Inflammatory macrophage treated with lipopolysaccharide for 4 hours (primary cell): ENCODE data around the gene SLC35G2.
"Not testable (repeated sequence)": the region's sequence is repeated elsewhere in the genome, so short reads cannot be mapped to it uniquely, and the experiment has no call there.

Experiments
- DNase-seq: peaks from one replicate; pipeline ENCODE4 v3.0.0-alpha.2; 2020

The SLC35G2 gene

DNA sequence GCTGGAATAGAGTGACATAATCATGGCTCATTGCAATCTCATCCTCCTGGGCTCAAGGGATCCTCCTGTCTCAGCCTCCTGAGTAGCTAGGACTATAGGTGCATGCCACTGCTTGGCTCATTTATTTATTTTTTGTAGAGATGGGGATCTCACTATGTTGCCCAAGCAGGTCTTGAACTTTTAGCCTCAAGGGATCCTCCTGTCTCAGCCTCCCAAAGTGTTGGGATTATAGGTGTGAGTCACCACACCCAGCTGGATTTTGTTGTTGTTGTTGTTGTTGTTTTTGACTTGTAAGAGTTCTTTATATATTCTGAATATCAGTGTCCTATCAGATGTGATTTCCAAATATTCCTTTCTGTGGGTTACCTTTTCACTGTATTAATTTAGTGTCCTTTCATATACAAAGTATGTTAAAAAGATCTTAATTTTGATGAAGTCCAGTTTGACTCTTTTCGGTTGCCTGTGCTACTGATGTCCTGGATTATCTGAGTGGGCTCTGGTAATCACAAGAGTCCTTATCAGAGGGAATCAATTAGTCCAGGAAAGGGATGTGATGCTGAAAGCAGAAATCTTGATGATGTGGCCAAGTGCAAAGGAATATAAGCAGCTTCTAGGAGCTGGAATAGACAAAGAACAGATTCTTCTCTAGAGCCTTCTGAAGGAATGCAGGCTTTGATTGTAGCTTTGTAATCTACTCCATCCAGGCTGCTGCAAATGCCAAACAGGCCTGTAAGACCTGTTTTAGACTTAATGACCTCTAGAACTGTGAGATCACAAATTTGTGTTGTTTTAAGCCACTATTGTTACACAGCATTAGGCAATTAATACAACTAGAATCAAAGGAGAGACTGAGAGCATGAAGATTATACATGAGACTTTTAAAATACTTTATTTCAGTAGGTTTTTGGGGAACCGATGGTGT, 73.3 kb downstream of the SLC35G2 start:
- DNase-seq = no peak

DNA sequence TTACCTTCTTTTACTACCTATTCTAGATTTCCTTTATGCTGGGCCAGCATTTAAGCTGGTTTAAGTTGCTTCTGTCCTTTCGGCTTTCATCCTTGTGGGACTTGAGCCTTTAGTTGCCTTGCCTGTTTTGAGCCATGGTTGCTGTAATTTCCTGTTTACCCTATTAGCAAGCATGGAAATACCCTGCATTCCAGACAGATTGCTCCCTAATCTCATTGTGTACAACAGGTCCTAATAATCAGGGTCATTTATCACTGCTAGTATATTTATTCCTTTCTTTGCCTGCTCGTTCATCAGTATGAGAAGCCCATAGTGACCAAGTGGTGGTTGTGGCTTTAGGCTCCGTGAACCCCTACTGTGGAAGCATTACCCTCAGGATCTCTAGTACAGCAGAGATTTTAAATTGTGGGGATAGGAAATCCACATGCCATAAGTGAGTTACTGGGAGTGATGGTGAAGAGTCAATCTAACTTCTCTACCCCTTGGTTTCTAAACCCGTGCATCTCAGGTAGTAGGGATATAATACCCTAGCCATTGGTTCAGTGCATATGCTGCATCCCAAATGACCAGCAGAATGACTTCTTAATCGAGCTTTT, 75.0 kb downstream of the SLC35G2 start:
- peak; percentile 4 for DNase-seq

DNA sequence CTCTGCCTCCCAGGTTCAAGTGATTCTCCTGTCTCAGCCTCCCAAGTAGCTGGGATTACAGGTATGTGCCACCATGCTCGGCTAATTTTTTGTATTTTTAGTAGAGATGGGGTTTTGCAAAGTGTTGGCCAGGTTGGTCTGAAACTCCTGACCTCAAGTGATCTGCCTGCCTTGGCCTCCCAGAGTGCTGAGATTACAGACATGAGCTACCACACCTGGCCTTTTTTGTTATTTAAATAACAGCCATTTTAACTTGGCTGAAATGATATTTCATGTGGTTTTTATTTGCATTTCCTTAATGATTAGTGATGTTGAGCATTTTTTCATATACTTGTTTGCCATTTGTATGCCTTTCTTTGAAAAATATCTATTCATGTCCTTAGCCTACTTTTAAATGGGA, 78.2 kb downstream of the SLC35G2 start:
- not testable (repeated sequence) for DNase-seq

DNA sequence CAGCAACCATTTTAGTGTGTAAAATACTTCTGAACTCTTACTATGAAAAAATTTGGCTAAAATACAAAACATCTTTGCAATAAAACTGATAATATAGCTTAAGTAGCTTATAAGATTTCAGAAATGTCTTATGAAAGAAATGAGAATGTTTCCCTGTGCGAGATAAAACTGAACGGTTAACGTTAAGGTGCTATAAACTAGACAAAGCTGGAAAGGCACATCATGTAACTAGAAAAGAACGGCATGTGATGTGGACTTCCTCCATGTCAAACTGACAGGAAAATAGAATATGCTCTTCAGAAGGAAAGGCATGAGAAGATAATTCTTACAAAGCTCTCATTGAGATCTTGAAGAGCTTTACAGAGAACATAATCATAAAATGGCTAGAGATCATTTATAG, 79.6 kb downstream of the SLC35G2 start:
- DNase-seq = no peak

DNA sequence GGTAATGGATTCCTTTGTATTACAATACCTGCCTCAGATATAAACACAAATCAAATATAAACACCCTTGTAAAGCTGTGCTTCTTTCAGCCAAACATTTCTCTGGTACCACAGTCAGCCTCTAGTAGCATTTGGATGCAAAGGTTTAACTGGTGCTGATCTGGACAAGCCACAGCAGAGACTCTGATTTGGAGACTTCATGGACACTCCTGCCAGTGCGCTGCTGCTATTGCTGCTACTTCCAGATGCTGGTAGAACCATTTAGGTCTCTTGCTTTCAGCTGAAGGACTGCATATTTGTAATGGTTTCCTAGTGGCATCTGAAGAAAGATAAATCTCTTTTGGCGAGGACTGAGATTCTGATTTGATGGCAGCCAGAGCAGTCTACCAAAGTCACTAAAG, 80.0 kb downstream of the SLC35G2 start:
- no peak for DNase-seq

DNA sequence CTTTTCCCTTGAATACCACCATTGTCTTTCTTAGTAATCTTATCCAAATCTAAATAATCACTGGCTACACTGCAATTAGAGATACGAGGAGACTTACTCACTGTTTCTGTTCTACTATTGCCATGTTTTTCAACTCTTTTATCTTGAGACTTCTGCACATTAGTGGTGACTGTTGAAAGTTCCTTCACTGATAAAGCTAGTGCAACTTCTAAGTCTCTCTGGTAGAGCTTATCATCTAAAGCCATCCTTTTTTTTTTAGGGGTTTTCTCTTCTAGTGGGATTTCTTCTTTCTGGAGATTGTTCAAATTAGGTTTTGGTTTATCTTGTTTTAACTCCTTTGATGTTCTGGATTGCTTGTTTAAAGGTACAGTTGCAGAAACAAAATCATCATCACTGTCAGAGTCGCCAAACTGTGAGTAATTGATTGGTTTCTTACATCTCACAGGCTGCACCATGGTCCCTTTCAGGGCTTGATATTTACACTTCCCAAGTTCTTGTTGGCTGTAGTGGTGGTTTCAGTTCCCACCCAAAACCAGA, 80.8 kb downstream of the SLC35G2 start:
- no peak for DNase-seq

DNA sequence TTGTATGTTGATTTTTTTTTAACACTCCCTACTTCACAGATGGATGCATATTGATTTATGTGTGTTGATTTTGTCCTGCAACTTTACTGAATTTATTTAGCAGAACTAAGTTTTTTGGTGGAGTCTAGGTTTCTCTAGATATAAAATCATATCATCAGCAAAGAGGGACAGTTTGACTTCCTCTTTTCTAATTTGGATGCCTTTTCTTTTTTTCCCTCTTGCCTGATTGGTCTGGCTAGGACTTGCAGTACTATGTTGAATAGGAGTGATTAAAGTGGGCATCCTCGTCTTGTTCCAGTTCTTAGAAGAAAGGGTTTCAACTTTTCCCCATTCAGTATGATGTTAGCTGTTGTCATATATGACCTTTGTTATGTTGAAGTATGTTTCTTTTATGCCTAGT, 81.8 kb downstream of the SLC35G2 start:
- not testable (repeated sequence) for DNase-seq

DNA sequence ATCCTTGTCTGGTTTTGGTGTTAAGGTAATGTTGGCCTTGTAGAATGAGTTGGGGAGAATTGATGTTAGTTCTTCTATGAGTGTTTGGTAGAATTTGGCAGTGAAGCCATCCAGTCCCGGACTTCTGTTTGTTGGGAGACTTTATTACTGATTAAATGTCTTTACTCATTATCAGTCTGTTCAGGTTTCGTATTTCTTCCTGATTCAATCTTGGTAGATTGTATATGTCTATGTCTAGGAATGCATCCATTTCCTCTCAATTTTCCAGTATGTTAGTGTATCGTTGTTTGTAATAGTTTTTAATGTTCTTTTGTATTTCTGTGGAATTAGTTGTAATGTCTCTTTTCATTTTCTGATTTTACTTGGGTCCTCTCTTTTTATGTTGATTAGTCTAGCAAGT, 82.5 kb downstream of the SLC35G2 start:
- no peak for DNase-seq

DNA sequence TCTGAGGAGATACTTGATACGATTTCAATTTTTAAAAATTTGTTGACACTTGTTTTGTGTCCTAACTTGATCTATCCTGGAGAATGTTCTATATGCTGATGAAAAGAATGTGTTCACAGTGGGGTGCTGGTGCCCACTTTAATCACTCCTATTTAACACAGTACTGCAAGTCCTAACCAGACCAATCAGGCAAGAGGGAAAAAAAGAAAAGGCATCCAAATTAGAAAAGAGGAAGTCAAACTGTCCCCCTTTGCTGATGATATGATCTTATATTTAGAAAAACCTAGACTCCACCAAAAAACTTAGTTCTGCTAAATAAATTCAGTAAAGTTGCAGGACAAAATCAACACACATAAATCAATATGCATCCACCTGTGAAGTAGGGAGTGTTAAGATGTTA, 83.6 kb downstream of the SLC35G2 start:
- DNase-seq = not testable (repeated sequence)

DNA sequence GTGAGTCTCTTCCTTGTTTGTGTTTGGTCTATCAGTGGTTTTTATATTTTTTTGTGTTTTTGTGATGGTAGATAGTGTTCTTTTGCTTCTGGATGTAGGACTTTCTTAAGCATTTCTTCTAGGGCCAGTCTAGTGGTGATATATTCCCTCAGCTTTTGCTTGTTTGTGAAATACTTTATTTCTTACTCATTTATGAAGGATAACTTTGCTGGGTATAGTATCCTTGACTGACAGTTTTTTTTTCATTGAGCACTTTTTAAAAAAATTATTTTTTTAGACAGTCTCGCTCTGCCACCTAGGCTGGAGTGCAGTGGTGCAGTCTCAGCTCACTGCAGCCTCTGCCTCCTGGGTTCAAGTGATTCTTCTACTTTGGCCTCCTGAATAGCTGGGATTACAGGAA, 85.0 kb downstream of the SLC35G2 start:
- DNase-seq = no peak

DNA sequence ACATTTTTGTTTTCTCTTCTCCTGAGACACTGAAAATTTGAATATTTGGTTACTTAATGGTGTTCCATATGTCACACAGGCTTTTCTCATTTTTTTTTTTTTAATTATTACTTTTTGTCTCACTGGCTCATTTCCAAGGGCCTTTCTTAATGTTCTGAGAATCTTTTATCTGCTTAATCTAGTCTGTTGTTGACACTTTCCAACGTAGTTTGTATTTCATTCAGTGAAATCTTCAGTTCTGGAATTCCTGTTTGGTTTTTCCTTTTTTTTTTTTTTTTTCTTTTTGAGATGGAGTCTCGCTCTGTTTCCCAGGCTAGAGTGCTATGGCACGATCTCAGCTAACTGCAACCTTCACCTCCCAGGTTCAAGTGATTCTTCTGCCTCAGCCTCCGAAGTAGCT, 85.8 kb downstream of the SLC35G2 start:
- no peak for DNase-seq
